ENCODE measurements around the gene ENOPH1.
"Not testable (repeated sequence)": the region's sequence is repeated elsewhere in the genome, so short reads cannot be mapped to it uniquely, and the experiment has no call there.

ENOPH1 gene

DNA sequence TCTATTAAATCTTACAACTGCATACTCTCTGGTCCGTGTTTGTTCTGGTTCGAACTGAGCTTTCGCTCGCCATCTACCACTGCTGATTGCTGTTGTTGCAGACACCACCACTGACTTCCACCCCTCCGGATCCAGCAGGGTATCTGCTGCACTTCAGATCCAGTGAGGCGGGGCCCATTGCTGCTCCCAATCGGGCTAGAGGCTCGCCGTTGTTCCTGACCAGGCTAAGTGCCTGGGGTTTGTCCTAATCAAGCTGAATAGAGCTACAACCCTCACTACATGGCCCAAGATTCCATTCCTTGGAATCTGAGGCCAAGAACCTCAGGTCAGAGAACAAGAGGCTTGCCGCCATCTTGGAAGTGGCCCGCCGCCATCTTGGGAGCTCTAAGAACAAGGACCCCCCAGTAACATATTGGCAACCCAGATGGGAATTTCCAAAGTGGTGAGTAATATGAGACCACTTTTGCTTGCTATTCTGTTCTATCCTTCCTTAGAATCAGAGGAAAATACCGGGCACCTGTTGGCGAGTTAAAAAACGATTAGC, 43.3 kb downstream of the ENOPH1 start:
- no peak for DNase-seq

DNA sequence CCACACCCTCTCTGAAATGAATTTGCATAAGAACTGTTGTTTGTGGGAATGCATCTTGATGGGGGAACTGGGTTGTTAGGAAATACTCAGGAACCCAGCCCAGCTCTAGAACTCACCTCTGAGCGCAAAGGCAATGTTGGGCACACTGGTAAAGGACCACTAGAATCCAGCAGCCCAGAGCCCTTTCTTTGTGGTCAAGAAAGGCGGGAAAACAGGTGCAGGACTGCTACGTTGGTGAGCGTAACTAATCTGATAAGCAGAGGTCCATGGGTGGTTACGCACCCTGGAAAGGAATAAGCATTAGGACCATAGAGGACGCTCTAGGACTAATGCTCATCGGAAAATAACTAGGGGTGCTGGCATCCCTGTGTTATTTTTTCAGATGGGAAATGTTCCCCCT, 45.5 kb downstream of the ENOPH1 start:
- not testable (repeated sequence) for DNase-seq

DNA sequence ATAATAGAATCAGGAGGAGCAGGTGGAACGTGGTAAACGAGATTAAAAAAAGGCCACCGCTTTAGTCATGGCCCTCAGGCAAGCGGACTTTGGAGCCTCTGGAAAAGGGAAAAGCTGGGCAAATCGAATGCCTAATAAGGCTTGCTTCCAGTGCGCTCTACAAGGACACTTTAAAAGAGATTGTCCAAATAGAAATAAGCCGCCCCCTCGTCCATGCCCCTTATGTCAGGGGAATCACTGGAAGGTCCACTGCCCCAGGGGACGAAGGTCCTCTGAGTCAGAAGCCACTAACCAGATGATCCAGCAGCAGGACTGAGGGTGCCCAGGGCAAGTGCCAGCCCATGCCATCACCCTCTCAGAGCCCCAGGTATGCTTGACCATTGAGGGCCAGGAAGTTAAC, 47.1 kb downstream of the ENOPH1 start:
- not testable (repeated sequence) for DNase-seq

DNA sequence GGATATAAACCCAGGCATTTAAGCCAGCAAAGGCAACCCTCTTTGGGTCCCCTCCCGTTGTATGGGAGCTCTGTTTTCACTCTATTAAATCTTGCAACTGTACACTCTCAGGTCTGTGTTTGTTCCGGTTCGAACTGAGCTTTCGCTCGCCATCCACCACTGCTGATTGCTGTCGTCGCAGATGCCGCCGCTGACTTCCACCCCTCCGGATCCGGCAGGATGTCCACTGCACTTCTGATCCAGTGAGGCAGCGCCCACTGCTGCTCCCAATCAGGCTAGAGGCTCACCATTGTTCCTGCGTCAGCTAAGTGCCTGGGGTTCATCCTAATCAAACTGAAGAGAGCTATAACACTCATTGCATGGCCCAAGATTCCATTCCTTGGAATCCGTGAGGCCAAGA, 49.2 kb downstream of the ENOPH1 start:
- DNase-seq = no peak

DNA sequence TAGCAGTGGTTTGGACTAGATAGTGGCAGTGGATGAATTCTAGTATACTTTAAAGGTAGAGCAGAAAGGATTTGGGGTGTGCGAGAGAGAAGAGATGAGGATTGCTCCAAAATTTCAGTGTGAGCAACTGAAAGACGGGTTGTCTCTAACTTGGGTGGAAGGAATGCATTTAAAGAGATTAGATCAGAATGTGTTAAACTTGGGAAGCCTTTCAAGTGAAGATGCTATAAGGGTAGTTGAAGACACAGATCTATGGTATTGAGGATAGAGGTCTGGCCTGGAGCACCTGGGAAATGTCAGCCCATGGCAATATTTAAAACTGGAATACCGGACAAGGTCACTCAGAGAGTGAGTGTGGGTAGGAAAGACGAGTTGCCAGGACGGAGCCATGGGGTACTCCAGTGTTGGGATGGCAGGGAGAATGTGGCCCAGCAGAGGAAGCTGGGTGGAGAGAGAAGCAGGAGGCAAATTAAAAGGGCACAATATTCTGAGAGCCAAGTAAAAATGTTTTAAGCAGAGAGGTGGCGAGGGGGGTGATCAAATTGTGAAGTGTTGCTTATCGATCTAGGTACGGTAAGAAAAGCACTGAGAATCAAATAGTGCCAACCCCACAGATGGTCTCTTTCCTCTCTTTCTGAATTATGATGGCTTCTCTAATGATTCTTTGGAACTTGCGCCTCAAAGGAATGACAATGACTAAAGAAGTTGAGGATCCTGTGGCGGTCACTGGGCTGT, 50.5 kb downstream of the ENOPH1 start:
- no peak for DNase-seq

DNA sequence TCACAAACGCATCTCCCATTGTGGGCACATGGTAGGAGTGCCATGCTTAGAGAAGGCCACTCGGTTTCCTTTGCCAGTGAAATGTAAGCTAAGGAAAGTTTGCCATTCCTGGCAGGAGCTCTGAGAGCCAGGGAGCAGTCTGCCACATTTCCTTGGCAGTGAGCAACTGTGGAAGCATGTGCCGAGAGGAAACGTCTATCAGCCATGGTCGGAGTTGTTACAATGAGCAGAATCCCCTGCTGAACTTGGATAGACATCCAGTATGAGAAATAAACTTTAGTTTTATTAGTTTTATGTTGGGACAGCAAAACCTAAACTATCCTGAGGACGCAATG, 51.1 kb downstream of the ENOPH1 start:
- no peak for DNase-seq

DNA sequence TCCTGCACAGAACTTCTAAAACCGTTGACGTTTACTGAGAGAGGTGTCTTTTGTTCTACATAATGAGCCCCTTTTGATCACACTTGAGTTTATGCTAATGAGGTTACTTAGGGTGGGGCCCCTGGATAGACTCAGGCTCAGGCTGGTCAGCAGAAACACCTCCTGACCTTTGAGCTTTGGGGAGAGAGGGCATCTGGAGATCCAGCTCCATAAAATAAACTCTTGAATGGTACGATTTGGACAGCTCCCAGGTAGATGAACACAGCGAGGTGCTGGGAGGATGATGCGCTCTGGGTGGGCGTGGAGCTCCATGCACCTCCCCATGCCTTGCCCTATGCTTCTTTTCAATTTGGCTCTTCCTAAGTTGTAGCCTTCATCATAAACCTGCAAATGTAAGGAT, 52.0 kb downstream of the ENOPH1 start:
- DNase-seq = no peak

DNA sequence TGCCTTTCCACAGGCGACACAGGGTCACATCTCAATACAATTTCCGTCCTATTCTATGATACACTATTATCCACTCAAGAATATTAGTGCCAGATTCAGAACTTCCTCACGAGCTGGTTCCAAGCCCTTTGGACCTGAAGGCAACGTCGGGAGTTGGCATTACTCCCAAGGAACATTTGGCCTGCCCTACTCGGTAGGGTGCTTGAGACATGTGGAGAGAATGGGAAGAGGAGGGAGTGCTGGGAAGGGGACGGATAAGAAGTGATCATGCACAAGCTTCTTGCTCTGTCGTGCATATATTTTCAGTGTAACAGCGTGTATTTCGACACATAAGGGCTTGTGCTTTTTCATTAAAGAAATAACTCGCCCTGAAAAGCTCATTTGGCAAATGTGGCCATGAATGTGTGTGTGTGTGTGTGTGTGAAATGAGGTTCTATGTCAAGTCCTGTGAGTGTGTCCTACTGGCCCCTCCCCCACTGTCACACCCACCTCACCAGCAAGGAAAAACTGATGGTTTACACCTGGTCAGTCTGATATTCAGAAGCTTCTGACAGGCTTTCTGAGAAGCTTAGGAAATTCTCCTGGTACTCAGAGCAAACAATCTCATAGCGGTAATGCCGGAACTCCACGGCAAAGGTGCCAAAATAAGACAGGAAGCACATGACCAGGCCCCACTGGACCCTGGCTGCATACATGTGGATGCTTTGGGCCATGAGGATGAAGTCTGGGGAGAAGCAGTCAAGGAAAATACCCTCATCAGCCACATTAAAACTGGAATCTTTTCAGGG, 54.8 kb downstream of the ENOPH1 start:
- DNase-seq = no peak

DNA sequence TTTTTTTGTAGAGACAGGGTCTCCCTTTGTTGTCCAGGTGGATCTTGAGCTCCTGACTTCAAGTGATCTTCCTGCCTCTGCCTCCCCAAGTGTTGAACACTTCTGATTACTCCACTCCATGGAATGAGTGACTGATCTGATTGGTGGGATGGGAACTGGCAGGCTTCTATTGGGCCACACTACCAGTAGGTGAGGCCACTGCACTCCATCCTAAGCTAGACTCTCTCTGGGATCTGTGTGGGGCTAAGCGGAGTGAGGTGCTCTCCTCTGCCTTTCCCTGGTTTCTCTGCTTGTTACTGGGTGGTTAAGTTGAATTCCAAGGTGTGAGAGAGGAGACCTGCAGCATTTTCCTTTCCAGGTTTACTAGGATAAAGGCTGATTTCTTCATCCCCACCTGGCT, 58.7 kb downstream of the ENOPH1 start:
- DNase-seq = no peak

DNA sequence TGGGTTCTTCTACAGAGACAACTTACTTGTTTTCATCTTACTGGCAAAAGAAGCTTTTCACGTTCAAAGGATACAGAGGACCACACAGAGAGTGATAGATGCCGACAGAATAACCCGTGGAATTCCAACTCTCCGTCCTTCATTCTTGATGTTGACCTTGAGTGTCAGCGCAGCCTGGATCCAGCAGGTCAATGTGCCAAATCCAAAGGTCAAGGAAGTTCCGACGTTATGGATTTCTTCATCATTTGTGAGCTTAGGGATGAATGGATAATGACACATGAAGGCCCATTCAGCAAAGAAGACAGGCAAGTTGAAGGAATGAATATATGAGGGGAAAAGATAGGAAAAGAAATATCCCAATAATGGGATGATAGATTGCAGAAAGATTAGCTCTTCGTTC, 59.6 kb downstream of the ENOPH1 start:
- DNase-seq = no peak

DNA sequence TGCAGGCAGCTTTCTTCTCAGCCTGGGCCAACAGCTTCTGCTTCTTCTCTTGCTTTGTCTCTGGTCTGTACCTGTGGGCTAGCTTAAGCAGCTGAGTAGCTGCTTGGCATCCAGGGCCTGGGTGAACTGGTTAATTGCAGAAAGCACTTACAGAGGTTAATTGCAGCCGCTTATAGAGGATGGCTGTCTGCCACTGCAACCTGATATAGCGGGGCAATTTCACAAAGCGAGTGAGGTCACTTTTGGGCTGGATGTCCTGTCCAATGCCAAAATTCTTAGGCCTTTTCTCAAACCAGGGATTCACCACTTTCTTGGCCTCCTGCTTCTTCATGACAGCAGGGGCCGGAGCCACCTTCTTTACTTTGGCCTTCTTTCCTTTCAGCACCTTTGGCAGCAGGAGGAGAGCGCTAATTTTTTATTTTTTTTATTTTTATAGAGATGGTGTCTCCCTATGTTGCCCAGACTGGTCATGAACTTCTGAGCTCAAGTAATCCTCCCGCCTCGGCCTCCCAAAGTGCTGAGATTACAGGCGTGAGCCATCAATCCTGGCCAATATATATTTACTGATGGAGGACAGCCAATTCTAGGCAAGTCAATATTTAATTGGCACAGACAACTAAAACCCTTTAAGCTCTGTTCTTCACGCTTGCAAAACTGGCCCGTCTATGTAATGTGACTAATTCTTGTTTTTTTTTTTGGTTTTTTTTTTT, 61.0 kb downstream of the ENOPH1 start:
- DNase-seq = no peak

DNA sequence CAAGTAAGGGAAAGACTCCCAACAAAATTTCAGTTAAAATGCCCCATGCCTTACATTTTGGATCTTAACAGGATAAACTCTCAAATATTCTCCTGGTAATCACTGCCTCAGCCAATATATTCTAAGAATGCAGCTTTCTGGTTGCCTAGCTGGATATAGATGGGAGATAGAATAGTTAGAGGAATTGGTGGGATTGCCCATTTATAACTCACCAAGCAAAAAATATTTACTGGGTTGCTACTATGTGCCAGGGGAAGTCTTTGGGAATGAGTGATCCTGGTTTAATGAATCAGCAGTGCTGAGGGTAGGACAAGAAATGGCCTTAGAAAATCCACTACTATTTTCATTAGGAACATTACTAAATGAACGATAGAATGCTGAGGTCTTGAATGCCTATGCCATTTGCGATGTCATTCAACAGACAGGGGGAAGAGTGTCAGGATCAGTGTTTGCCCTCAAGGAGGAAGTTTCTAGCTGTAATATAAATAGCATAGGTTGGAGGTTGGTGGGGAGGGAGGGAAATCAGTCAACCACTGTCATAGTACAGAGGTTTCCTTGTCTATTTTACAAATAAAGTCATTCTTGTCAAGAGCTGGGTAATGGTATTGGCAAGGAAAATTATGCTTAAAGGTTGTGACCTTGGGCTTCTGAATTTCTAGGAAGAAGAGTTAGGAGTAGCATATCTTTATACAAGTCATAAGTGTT, 63.5 kb downstream of the ENOPH1 start:
- no peak for DNase-seq

DNA sequence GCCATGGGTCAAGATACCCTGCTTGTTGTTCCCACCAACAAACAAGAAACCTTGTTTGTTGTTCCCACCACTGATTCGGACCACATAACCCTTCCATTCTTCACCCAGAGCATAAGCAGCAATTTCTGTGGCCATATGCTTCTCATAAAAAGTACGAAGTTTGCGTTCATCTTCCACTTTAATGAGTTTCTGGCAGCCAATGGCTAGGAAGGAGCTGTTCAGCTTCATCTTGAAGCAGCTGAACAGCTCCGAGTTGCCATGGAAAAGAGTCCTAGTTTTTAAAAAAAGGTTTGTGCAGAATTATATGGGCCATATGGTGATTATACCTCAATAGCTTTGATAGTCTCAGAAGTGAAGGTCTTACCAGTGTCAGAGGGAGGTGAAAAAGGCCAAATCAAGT, 65.3 kb downstream of the ENOPH1 start:
- no peak for DNase-seq

DNA sequence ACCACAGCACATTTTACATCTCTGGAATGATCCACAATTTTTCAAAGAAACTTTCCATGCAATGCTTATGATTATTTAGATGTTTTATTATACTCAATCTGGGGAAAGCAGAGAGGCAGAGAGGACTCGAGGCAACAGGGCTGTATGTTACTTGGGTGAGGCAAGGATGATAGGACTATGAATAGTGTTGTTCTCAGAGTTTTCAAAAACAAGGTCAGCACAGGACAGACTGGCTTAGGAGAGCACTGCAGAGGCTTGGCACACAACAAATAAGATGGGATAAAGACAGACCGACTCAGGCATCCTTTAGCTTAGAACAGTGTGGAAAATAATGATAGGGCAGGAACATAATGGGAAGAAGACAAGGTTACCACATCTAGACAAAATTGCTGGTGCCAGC, 66.0 kb downstream of the ENOPH1 start:
- DNase-seq = no peak

DNA sequence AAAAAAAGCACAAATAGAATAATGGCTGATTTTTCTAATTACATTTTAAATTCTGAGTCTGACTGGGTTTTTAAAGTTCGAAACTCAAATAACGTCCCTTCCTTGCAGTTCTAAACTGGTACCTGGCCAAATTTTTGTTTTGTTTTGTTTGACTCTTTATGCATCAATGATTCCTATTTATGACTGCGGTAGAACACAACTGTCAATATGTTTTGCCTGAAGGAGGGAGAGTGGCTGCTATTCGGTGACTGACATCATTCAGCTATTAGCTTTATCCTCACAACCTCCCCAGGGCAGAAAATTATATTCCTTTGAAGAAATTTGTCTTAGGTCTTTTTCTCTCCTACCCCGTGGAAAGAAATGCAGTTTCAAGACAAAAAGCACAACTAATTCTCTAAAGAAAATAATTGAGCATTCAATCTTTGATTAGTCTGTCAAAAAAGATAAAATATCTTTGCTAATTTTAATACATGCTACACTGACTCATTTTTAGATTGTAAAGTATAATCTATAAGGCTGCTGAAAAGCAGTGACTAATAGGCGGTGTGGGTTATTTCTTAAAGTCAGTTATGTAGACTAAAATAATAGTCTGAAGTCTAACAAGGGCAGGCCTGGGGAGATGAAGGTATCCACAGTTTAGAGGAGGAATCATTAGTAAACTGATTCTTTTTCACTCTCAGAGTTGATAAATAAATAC, 69.5 kb downstream of the ENOPH1 start:
- DNase-seq = no peak

DNA sequence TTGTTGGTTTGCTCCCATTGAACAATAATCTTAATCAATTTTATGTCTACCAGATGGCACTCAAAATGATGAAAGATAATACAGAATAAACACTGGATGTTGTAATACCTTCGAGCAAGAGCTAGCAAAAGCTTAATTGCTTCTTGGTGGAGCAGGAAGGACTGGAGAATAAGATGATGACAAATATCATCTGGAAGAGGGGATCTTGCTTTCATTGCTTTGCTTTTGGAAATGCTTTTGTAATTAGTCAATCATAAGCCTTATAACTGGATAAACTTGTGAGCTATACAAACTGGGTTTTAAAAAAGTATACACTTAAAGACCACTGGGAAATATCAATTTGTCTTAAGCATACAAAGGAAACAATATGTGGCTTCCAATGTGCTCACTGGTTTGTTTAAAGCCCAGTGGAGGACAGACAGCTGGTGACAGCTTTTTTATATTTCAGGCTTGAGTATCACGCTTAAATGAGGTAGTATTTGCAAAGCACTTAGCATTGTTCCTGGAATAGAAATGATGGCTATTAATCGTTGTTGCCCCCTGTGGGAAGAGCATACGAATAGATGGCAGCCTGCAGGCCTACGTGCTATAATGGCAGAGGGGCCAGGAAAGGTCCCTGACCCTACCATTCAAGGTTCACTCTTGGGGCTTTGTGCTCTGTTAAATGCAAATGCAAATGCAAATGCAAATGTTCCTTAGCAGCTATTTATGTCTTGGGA, 70.2 kb downstream of the ENOPH1 start:
- no peak for DNase-seq

DNA sequence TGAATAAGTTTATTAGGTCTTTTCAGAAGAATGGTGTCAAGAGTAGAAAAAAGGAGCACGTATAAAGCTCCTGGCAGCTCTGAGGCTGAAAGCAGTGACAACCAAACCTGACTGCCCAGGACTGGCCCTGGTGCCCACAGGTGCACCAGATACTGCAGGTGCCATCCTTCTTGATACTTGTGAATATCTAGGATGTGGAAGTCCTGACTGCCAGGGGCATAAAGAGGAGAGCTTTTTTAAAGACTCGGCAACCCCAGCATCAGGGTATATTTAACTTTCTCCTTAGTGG, 70.7 kb downstream of the ENOPH1 start:
- DNase-seq = no peak

DNA sequence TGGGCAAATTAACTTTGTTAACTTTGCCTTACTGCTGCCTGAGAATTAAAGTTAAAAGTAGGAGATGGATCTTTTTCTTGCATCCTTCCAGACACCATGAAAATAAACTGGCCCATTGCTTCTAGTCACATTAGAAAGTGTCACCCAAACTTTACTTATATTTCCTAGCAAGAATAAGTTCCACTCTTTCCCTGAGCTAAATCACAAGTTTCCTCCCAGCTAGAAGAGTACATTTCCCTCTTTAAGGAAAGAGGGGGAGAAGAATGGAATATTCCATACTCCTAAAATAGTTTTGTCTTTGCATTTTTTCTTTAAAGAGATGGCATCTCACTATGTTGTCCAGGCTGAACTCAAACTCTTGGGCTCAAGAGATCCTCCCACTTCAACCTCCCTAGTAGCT, 77.6 kb downstream of the ENOPH1 start:
- no peak for DNase-seq

DNA sequence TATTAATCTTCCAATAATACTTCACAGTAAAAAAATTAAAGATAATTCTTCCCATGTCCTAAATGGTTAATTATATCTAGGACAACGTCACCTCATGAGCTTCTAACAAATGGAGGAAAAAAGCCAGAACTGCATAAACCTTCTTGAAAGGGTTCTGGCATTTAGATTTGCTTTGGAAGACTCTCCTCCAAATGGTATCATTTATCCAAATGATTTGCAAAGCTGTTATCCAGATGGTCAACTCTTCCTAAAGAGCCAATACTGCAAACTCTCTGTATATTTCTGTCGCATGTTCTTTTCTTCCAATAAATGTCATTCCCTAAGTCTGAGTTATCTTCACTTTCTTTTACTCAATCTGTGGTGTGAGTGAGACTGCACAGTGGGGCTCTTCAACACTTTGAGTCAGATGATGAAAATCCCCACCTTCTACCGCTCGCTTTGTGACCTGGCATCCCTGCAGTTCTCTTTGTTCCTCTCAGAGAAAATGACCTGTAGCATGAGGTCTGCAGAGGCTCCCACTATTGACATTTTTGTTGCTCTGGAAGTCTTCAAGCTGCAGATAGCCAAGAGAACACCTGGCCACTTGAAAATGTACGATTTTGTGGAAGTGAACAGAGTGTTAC, 78.5 kb downstream of the ENOPH1 start:
- no peak for DNase-seq

DNA sequence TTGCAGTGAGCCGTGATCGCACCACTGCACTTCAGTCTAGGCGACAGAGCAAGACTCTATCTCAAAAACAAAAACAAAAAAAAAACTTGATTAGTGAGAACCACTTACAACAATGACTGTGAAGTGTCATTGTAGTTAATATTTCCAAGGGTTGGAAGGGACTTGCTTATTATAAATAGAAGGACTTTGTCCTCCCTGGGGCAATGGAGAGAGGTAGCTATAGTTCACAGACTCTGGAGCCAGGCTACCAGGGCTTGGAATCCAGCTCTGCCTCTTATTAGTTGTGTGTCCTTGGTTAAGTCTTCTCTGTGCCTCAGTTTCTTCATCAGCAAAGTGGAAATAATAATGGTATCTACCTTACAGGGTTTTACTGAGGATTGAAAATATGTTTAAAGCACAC, 79.8 kb downstream of the ENOPH1 start:
- DNase-seq = no peak

Measured in activated CD8-positive, alpha-beta memory T cell treated with anti-CD3 and anti-CD28 coated beads, Interleukin-2, amount 50 U/mL, for 4 hours (primary cell).